ENCODE data around the gene STAMBP. TPM values are rescaled to one million over a fixed set of nuclear protein-coding genes. Genes with fewer than 3 reads are reported as not detected.
A peak's percentile ranks its signal among the peaks of the same experiment; 100 is the strongest.

Gene STAMBP
- total RNA-seq, 1 donor from 2014 or later: 39.1 TPM

GRCh38 chr2:73827018-73827417 is 1.7 kb upstream of the STAMBP start:
- H3K27me3 Mint-ChIP-seq (ENCODE audit: unreplicated experiment): peaks cover 11% of the 10 kb centered on the region
- peak; percentile 54 for TF ChIP-seq CTCF (IDR thresholded peaks at IDR 0.05)
- no peak overlapping the region for H3K4me3 Mint-ChIP-seq (ENCODE audit: unreplicated experiment)
- H3K9me3 Mint-ChIP-seq (ENCODE audit: unreplicated experiment): no peaks in the 10 kb centered on the region
- DNase-seq (ENCODE audit: extremely low spot score, unreplicated experiment): no peak
- H3K27ac Mint-ChIP-seq (ENCODE audit: unreplicated experiment): no peak overlapping the region
- peaks cover 2% of the 10 kb centered on the region for H3K36me3 Mint-ChIP-seq (ENCODE audit: unreplicated experiment)
- peaks cover 29% of the 10 kb centered on the region for H3K4me1 Mint-ChIP-seq (ENCODE audit: unreplicated experiment)

- DNase-seq (ENCODE audit: extremely low spot score, unreplicated experiment): no peak
- peaks cover 7% of the 10 kb centered on the region for H3K27me3 Mint-ChIP-seq (ENCODE audit: unreplicated experiment)
- peak overlapping the region; percentile 55 for H3K4me3 Mint-ChIP-seq (ENCODE audit: unreplicated experiment)
- no peaks in the 10 kb centered on the region for H3K9me3 Mint-ChIP-seq (ENCODE audit: unreplicated experiment)
- peaks cover 7% of the 10 kb centered on the region for H3K36me3 Mint-ChIP-seq (ENCODE audit: unreplicated experiment)
- TF ChIP-seq CTCF (IDR thresholded peaks at IDR 0.05): no peak
- H3K4me1 Mint-ChIP-seq (ENCODE audit: unreplicated experiment): peaks cover 34% of the 10 kb centered on the region
- H3K27ac Mint-ChIP-seq (ENCODE audit: unreplicated experiment): no peak overlapping the region
Measured at GRCh38 chr2:73827660-73828388, 937 bp upstream of the STAMBP start.

- no peak for TF ChIP-seq CTCF (IDR thresholded peaks at IDR 0.05)
- peaks cover 34% of the 10 kb centered on the region for H3K4me1 Mint-ChIP-seq (ENCODE audit: unreplicated experiment)
- H3K27ac Mint-ChIP-seq (ENCODE audit: unreplicated experiment): peak overlapping the region; percentile 93
- H3K4me3 Mint-ChIP-seq (ENCODE audit: unreplicated experiment): peak overlapping the region; percentile 93
- no peaks in the 10 kb centered on the region for H3K9me3 Mint-ChIP-seq (ENCODE audit: unreplicated experiment)
- peaks cover 11% of the 10 kb centered on the region for H3K36me3 Mint-ChIP-seq (ENCODE audit: unreplicated experiment)
- H3K27me3 Mint-ChIP-seq (ENCODE audit: unreplicated experiment): peaks cover under 1% of the 10 kb centered on the region
- no peak for DNase-seq (ENCODE audit: extremely low spot score, unreplicated experiment)
Measured at GRCh38 chr2:73828389-73828817, 358 bp upstream of the STAMBP start.

- no peak for TF ChIP-seq CTCF (IDR thresholded peaks at IDR 0.05)
- H3K27ac Mint-ChIP-seq (ENCODE audit: unreplicated experiment): no peak overlapping the region
- DNase-seq (ENCODE audit: extremely low spot score, unreplicated experiment): no peak
- no peak overlapping the region for H3K4me3 Mint-ChIP-seq (ENCODE audit: unreplicated experiment)
- no peaks in the 10 kb centered on the region for H3K9me3 Mint-ChIP-seq (ENCODE audit: unreplicated experiment)
- H3K36me3 Mint-ChIP-seq (ENCODE audit: unreplicated experiment): peaks cover 25% of the 10 kb centered on the region
- H3K4me1 Mint-ChIP-seq (ENCODE audit: unreplicated experiment): peaks cover 32% of the 10 kb centered on the region
- H3K27me3 Mint-ChIP-seq (ENCODE audit: unreplicated experiment): no peaks in the 10 kb centered on the region
Measured at GRCh38 chr2:73830871-73831401, 2.2 kb downstream of the STAMBP start.

- DNase-seq (ENCODE audit: extremely low spot score, unreplicated experiment): no peak
- Mint-ChIP-seq H3K4me3 (ENCODE audit: unreplicated experiment) (no peak overlapping the region), H3K36me3 (ENCODE audit: unreplicated experiment) (peaks cover 25% of the 10 kb centered on the region), H3K27me3 (ENCODE audit: unreplicated experiment) (no peaks in the 10 kb centered on the region), H3K4me1 (ENCODE audit: unreplicated experiment) (peaks cover 30% of the 10 kb centered on the region), H3K9me3 (ENCODE audit: unreplicated experiment) (no peaks in the 10 kb centered on the region), H3K27ac (ENCODE audit: unreplicated experiment) (no peak overlapping the region)
- TF ChIP-seq CTCF (IDR thresholded peaks at IDR 0.05): no peak
Measured at GRCh38 chr2:73832930-73833329, 4.2 kb downstream of the STAMBP start.

All from osteocyte (in vitro differentiated cells).